Glutamatergic neuron (in vitro differentiated cells): ENCODE data around the gene UBE2H. TPM values are rescaled to one million over a fixed set of nuclear protein-coding genes. Genes with fewer than 3 reads are reported as not detected.
"Not testable (repeated sequence)": the region's sequence is repeated elsewhere in the genome, so short reads cannot be mapped to it uniquely, and the experiment has no call there.

Experiments
- DNase-seq: peaks from one replicate; pipeline ENCODE4 v3.0.0; 2022
- H3K27ac Mint-ChIP-seq: one replicate; pipeline ENCODE4 v1.8.0; 2020; ENCODE audit warnings: mild to moderate bottlenecking, mixed read lengths, inconsistent platforms; ENCODE audit not compliant: unreplicated experiment
- H3K27me3 Mint-ChIP-seq: one replicate; pipeline ENCODE4 v1.8.0; 2020; ENCODE audit warnings: mild to moderate bottlenecking, moderate library complexity, mixed read lengths, inconsistent platforms; ENCODE audit not compliant: unreplicated experiment
- H3K36me3 Mint-ChIP-seq: one replicate; pipeline ENCODE4 v1.8.0; 2020; ENCODE audit warnings: mild to moderate bottlenecking, mixed read lengths, inconsistent platforms; ENCODE audit not compliant: unreplicated experiment
- H3K4me1 Mint-ChIP-seq: one replicate; pipeline ENCODE4 v1.8.0; 2020; ENCODE audit warnings: mild to moderate bottlenecking, low read depth, mixed read lengths, inconsistent platforms; ENCODE audit not compliant: unreplicated experiment
- H3K4me3 Mint-ChIP-seq: one replicate; pipeline ENCODE4 v1.8.0; 2020; ENCODE audit warnings: mild to moderate bottlenecking, mixed read lengths, inconsistent platforms; ENCODE audit not compliant: unreplicated experiment
- H3K9me3 Mint-ChIP-seq: one replicate; pipeline ENCODE4 v1.8.0; 2020; ENCODE audit warnings: mild to moderate bottlenecking, moderate library complexity, mixed read lengths, inconsistent platforms; ENCODE audit not compliant: unreplicated experiment
- CTCF ChIP-seq: fragments of 200-600 bp; sonication (generic); IDR thresholded peaks from one replicate; pipeline ENCODE4 v1.5.0; 2021; ENCODE audit not compliant: partially characterized antibody, unreplicated experiment
- total RNA-seq: library from RNA; stranded (reverse); fragmentation: NEBNext Ultra II Directional; extraction: Animal tissue kit (Norgen Biotek cat#: 25700); gene quantifications from one replicate; pipeline ENCODE4 v1.2.1, GENCODE V29; 2021; ENCODE audit not compliant: unreplicated experiment

Gene UBE2H
- total RNA-seq, 1 donor from 2014 or later: 100 TPM

- no peaks in the 10 kb centered on the region for H3K36me3 Mint-ChIP-seq
- no peak for DNase-seq
- no peak for TF ChIP-seq CTCF
- H3K4me1 Mint-ChIP-seq: peaks cover 27% of the 10 kb centered on the region
- peak overlapping the region; percentile 38 for H3K27ac Mint-ChIP-seq
- no peak overlapping the region for H3K4me3 Mint-ChIP-seq
- H3K27me3 Mint-ChIP-seq: peaks cover 11% of the 10 kb centered on the region
- peaks cover 10% of the 10 kb centered on the region for H3K9me3 Mint-ChIP-seq
These were observed 125.2 kb downstream of the UBE2H start for GRCh38 chr7:129827467-129827990.

- not testable (repeated sequence) for H3K4me3 Mint-ChIP-seq
These were observed 125.9 kb downstream of the UBE2H start for GRCh38 chr7:129826895-129827294.

GRCh38 chr7:129825209-129825970, 127.4 kb downstream of the UBE2H start:
- peak; percentile 100 for TF ChIP-seq CTCF
- DNase-seq: peak; percentile 95
- peaks cover 20% of the 10 kb centered on the region for H3K4me1 Mint-ChIP-seq
- H3K27ac Mint-ChIP-seq: peak overlapping the region; percentile 81
- peaks cover 11% of the 10 kb centered on the region for H3K27me3 Mint-ChIP-seq
- peaks cover 10% of the 10 kb centered on the region for H3K9me3 Mint-ChIP-seq
- no peaks in the 10 kb centered on the region for H3K36me3 Mint-ChIP-seq
- peak overlapping the region; percentile 80 for H3K4me3 Mint-ChIP-seq

More at GRCh38 chr7:129826895-129827294, 125.9 kb downstream of the UBE2H start:
- Mint-ChIP-seq H3K27ac (peak overlapping the region; percentile 8), H3K27me3 (peaks cover 11% of the 10 kb centered on the region), H3K4me1 (peaks cover 24% of the 10 kb centered on the region)
- DNase-seq, H3K36me3 Mint-ChIP-seq, H3K9me3 Mint-ChIP-seq: not testable (repeated sequence)

GRCh38 chr7:129824291-129825208, 128.2 kb downstream of the UBE2H start:
- Mint-ChIP-seq H3K4me3 (peak overlapping the region; percentile 80), H3K4me1 (peaks cover 12% of the 10 kb centered on the region), H3K27me3 (peaks cover 11% of the 10 kb centered on the region), H3K27ac (peak overlapping the region; percentile 81), H3K9me3 (peaks cover 7% of the 10 kb centered on the region), H3K36me3 (no peaks in the 10 kb centered on the region)
- peak; percentile 65 for DNase-seq
- no peak for TF ChIP-seq CTCF

GRCh38 chr7:129823143-129823542, 129.6 kb downstream of the UBE2H start:
- not testable (repeated sequence) for H3K9me3 Mint-ChIP-seq, DNase-seq, H3K4me1 Mint-ChIP-seq, H3K27ac Mint-ChIP-seq, H3K27me3 Mint-ChIP-seq, H3K4me3 Mint-ChIP-seq, H3K36me3 Mint-ChIP-seq
